Stimulated activated CD8-positive, alpha-beta memory T cell treated with anti-CD3 and anti-CD28 coated beads, Interleukin-7, amount 100 ng/mL, for 1 hour (primary cell): ENCODE results near the gene MRPS25.

Experiments
- DNase-seq, 2 donors: peaks; one replicate each; pipeline ENCODE4 v3.0.0-alpha.2; 2020; ENCODE audit warnings: low read depth in 2 of 2

Gene MRPS25

GRCh38 chr3:15064835-15065549 lies at the start of gene MRPS25:
Gene MRPS25, minus strand, starts transcription at chr3:15065315. Its CDS starts 121 bp downstream, at chr3:15065194.
- DNase-seq = peak; percentile 72 to 81

- DNase-seq = no peak
These were observed 48.8 kb upstream of the MRPS25 start for GRCh38 chr3:15113884-15114283.

- DNase-seq = no peak
These were observed 48.4 kb upstream of the MRPS25 start for GRCh38 chr3:15113471-15113870.

- no peak for DNase-seq
These were observed 46.9 kb upstream of the MRPS25 start for GRCh38 chr3:15112011-15112410.

- DNase-seq = no peak
These were observed 45.1 kb upstream of the MRPS25 start for GRCh38 chr3:15110206-15110605.

GRCh38 chr3:15108869-15109268 lies 43.8 kb upstream of the MRPS25 start:
- no peak for DNase-seq

- DNase-seq = peak; percentile 42 to 58
These were observed 43.0 kb upstream of the MRPS25 start for GRCh38 chr3:15108082-15108545.

GRCh38 chr3:15107075-15107947 lies 42.2 kb upstream of the MRPS25 start:
- no peak for DNase-seq

GRCh38 chr3:15102836-15103235 lies 37.7 kb upstream of the MRPS25 start:
- DNase-seq = no peak

- no peak for DNase-seq
These were observed 37.1 kb upstream of the MRPS25 start for GRCh38 chr3:15102256-15102655.

- DNase-seq = no peak
These were observed 34.4 kb upstream of the MRPS25 start for GRCh38 chr3:15099364-15100098.

GRCh38 chr3:15098503-15099363 lies 33.6 kb upstream of the MRPS25 start, which contains the start of gene RBSN:
Gene RBSN, minus strand, starts transcription at chr3:15099148. Its CDS starts 3,028 bp downstream, at chr3:15096120.
- peak; percentile 85 to 87 for DNase-seq

GRCh38 chr3:15097891-15098290 lies 32.8 kb upstream of the MRPS25 start:
- no peak for DNase-seq

GRCh38 chr3:15096046-15096445 lies 30.9 kb upstream of the MRPS25 start:
- DNase-seq = no peak

- no peak for DNase-seq
These were observed 29.2 kb upstream of the MRPS25 start for GRCh38 chr3:15094187-15094875.

GRCh38 chr3:15092686-15093085 lies 27.6 kb upstream of the MRPS25 start:
- DNase-seq = no peak

GRCh38 chr3:15091575-15091974 lies 26.5 kb upstream of the MRPS25 start:
- no peak for DNase-seq

- no peak for DNase-seq
These were observed 24.1 kb upstream of the MRPS25 start for GRCh38 chr3:15089201-15089600.

GRCh38 chr3:15086699-15087098 lies 21.6 kb upstream of the MRPS25 start:
- no peak for DNase-seq

- no peak for DNase-seq
These were observed 21.1 kb upstream of the MRPS25 start for GRCh38 chr3:15086263-15086662.
